ENCODE results near the gene TAC1.
"Not testable (repeated sequence)": the region's sequence is repeated elsewhere in the genome, so short reads cannot be mapped to it uniquely, and the experiment has no call there.

Gene TAC1

GRCh38 chr7:97731736-97732564 is at the start of gene TAC1:
TSS of gene TAC1 (plus strand) at chr7:97732086. CDS start at chr7:97732613, 527 bp downstream.
- DNase-seq = no peak

GRCh38 chr7:97685952-97686351 is 45.9 kb upstream of the TAC1 start:
- no peak for DNase-seq

GRCh38 chr7:97693586-97693985 is 38.3 kb upstream of the TAC1 start:
- no peak for DNase-seq

- no peak for DNase-seq
Observed at GRCh38 chr7:97694355-97694754, 37.5 kb upstream of the TAC1 start.

- DNase-seq = no peak
Observed at GRCh38 chr7:97697396-97697795, 34.5 kb upstream of the TAC1 start.

- no peak for DNase-seq
Observed at GRCh38 chr7:97722386-97722785, 9.5 kb upstream of the TAC1 start.

- no peak for DNase-seq
Observed at GRCh38 chr7:97732565-97733275, 834 bp downstream of the TAC1 start.

GRCh38 chr7:97733276-97734161 is 1.6 kb downstream of the TAC1 start:
- DNase-seq = no peak

GRCh38 chr7:97734255-97734654 is 2.4 kb downstream of the TAC1 start:
- no peak for DNase-seq

GRCh38 chr7:97735075-97735474 is 3.2 kb downstream of the TAC1 start:
- no peak for DNase-seq

- DNase-seq = no peak
Observed at GRCh38 chr7:97748482-97748881, 16.6 kb downstream of the TAC1 start.

GRCh38 chr7:97751566-97751965 is 19.7 kb downstream of the TAC1 start:
- no peak for DNase-seq

- DNase-seq = peak; percentile 64
Observed at GRCh38 chr7:97752215-97752614, 20.3 kb downstream of the TAC1 start.

- DNase-seq = no peak
Observed at GRCh38 chr7:97757824-97758223, 25.9 kb downstream of the TAC1 start.

- DNase-seq = peak; percentile 42
Observed at GRCh38 chr7:97770850-97771249, 39.0 kb downstream of the TAC1 start.

GRCh38 chr7:97771576-97771975 is 39.7 kb downstream of the TAC1 start:
- peak; percentile 20 for DNase-seq

GRCh38 chr7:97772045-97772901 is 40.4 kb downstream of the TAC1 start:
- DNase-seq = peak; percentile 85

- not testable (repeated sequence) for DNase-seq
Observed at GRCh38 chr7:97786398-97786797, 54.5 kb downstream of the TAC1 start.

Measured in DMS153 (cell line).